HG03045 (cell line): ENCODE results near the gene UTS2.

Experiments used
- ATAC-seq: cut with Tn5 transposase; IDR thresholded peaks from one replicate; pipeline ENCODE4 v1.9.1; 2021; ENCODE audit warnings: mild to moderate bottlenecking, moderate library complexity; ENCODE audit not compliant: unreplicated experiment

Gene UTS2

GRCh38 chr1:7852804-7853683, at the start of gene UTS2:
TSS of gene UTS2 (minus strand) at chr1:7853065. CDS start at chr1:7853003, 62 bp downstream.
- ATAC-seq = no peak

- ATAC-seq = no peak
Measured at GRCh38 chr1:7899741-7900140, 46.9 kb upstream of the UTS2 start.

GRCh38 chr1:7898962-7899361, 46.1 kb upstream of the UTS2 start:
- no peak for ATAC-seq

GRCh38 chr1:7896994-7897393, 44.1 kb upstream of the UTS2 start:
- no peak for ATAC-seq

- ATAC-seq = no peak
Measured at GRCh38 chr1:7893529-7894180, 40.8 kb upstream of the UTS2 start.

- ATAC-seq = no peak
Measured at GRCh38 chr1:7891804-7892203, 38.9 kb upstream of the UTS2 start.

- ATAC-seq = no peak
Measured at GRCh38 chr1:7890853-7891252, 38.0 kb upstream of the UTS2 start.

- no peak for ATAC-seq
Measured at GRCh38 chr1:7888248-7889081, 35.6 kb upstream of the UTS2 start.

GRCh38 chr1:7886405-7886745, 33.5 kb upstream of the UTS2 start:
- ATAC-seq = no peak

- ATAC-seq = no peak
Measured at GRCh38 chr1:7885513-7886404, 32.9 kb upstream of the UTS2 start.

GRCh38 chr1:7884757-7885156, 31.9 kb upstream of the UTS2 start:
- ATAC-seq = no peak

GRCh38 chr1:7879228-7879627, 26.4 kb upstream of the UTS2 start:
- ATAC-seq = no peak

- ATAC-seq = no peak
Measured at GRCh38 chr1:7878027-7878426, 25.2 kb upstream of the UTS2 start.

- ATAC-seq = no peak
Measured at GRCh38 chr1:7873801-7874795, 21.2 kb upstream of the UTS2 start.

GRCh38 chr1:7871136-7871535, 18.3 kb upstream of the UTS2 start:
- ATAC-seq = no peak

GRCh38 chr1:7869136-7869920, 16.5 kb upstream of the UTS2 start:
- ATAC-seq = no peak

- no peak for ATAC-seq
Measured at GRCh38 chr1:7868070-7868780, 15.4 kb upstream of the UTS2 start.

- no peak for ATAC-seq
Measured at GRCh38 chr1:7865978-7866377, 13.1 kb upstream of the UTS2 start.
